ENCODE results near the gene PRMT2.

PRMT2 gene

GRCh38 chr21:46643379-46644177 is 8.1 kb downstream of the PRMT2 start:
- no peak overlapping the region for H3K4me3 ChIP-seq (ENCODE audit: low read depth, low read length)
- TF ChIP-seq CTCF (IDR thresholded peaks at IDR 0.05; ENCODE audit: low read depth, low read length): no peak
- no peak for TF ChIP-seq MAX (IDR thresholded peaks at IDR 0.05; ENCODE audit: low read depth, low read length)
- no peak for TF ChIP-seq POLR2A (IDR thresholded peaks at IDR 0.05; ENCODE audit: extremely low read depth, insufficient read length)
- TF ChIP-seq MYC (IDR thresholded peaks at IDR 0.05; ENCODE audit: low read depth, low read length): no peak
- no peak for DNase-seq (ENCODE audit: low read depth)

GRCh38 chr21:46645840-46646239 is 10.4 kb downstream of the PRMT2 start:
- TF ChIP-seq POLR2A (IDR thresholded peaks at IDR 0.05; ENCODE audit: extremely low read depth, insufficient read length): no peak
- TF ChIP-seq CTCF (IDR thresholded peaks at IDR 0.05; ENCODE audit: low read depth, low read length): no peak
- no peak for TF ChIP-seq MYC (IDR thresholded peaks at IDR 0.05; ENCODE audit: low read depth, low read length)
- TF ChIP-seq MAX (IDR thresholded peaks at IDR 0.05; ENCODE audit: low read depth, low read length): no peak
- DNase-seq (ENCODE audit: low read depth): no peak

GRCh38 chr21:46646541-46647154 is 11.2 kb downstream of the PRMT2 start:
- no peak for DNase-seq (ENCODE audit: low read depth)
- no peak overlapping the region for H3K4me3 ChIP-seq (ENCODE audit: low read depth, low read length)
- TF ChIP-seq POLR2A (IDR thresholded peaks at IDR 0.05; ENCODE audit: extremely low read depth, insufficient read length) (no peak), MAX (IDR thresholded peaks at IDR 0.05; ENCODE audit: low read depth, low read length) (no peak), MYC (IDR thresholded peaks at IDR 0.05; ENCODE audit: low read depth, low read length) (no peak), CTCF (IDR thresholded peaks at IDR 0.05; ENCODE audit: low read depth, low read length) (no peak)

More at GRCh38 chr21:46645840-46646239, 10.4 kb downstream of the PRMT2 start:
- H3K4me3 ChIP-seq (ENCODE audit: low read depth, low read length): no peak overlapping the region

GRCh38 chr21:46648539-46648938 is 13.1 kb downstream of the PRMT2 start:
- H3K4me3 ChIP-seq (ENCODE audit: low read depth, low read length): no peak overlapping the region
- no peak for TF ChIP-seq CTCF (IDR thresholded peaks at IDR 0.05; ENCODE audit: low read depth, low read length)
- no peak for TF ChIP-seq POLR2A (IDR thresholded peaks at IDR 0.05; ENCODE audit: extremely low read depth, insufficient read length)
- no peak for TF ChIP-seq MYC (IDR thresholded peaks at IDR 0.05; ENCODE audit: low read depth, low read length)
- no peak for DNase-seq (ENCODE audit: low read depth)

- DNase-seq (ENCODE audit: low read depth): no peak
- TF ChIP-seq POLR2A (IDR thresholded peaks at IDR 0.05; ENCODE audit: extremely low read depth, insufficient read length) (no peak), MYC (IDR thresholded peaks at IDR 0.05; ENCODE audit: low read depth, low read length) (no peak), CTCF (IDR thresholded peaks at IDR 0.05; ENCODE audit: low read depth, low read length) (no peak), MAX (IDR thresholded peaks at IDR 0.05; ENCODE audit: low read depth, low read length) (no peak)
- no peak overlapping the region for H3K4me3 ChIP-seq (ENCODE audit: low read depth, low read length)
Observed at GRCh38 chr21:46649356-46649755, 13.9 kb downstream of the PRMT2 start.

All from NB4 (cell line).